Ishikawa (cell line): ENCODE measurements around the gene TRAK1.

Experiments
- CEBPB ChIP-seq: IDR thresholded peaks from 2 replicates; pipeline ENCODE4 v1.6.1; 2012
- CREB1 ChIP-seq: IDR thresholded peaks from 2 replicates; pipeline ENCODE4 v1.6.1; 2012; ENCODE audit warnings: low read depth
- EGR1 ChIP-seq: IDR thresholded peaks from 2 replicates; pipeline ENCODE4 v1.6.1; 2012
- EP300 ChIP-seq: IDR thresholded peaks from 2 replicates; pipeline ENCODE4 v1.6.1; 2012; ENCODE audit warnings: borderline replicate concordance
- FOXM1 ChIP-seq: IDR thresholded peaks from 2 replicates; pipeline ENCODE4 v1.6.1; 2012; ENCODE audit warnings: low read depth, borderline replicate concordance
- REST ChIP-seq: IDR thresholded peaks from 2 replicates; pipeline ENCODE4 v1.6.1; 2012; ENCODE audit warnings: low read depth, mild to moderate bottlenecking
- TAF1 ChIP-seq: IDR thresholded peaks from 2 replicates; pipeline ENCODE4 v1.6.1; 2012; ENCODE audit warnings: low read depth, mild to moderate bottlenecking
- TEAD4 ChIP-seq: IDR thresholded peaks from 2 replicates; pipeline ENCODE4 v1.6.1; 2012
- TF ChIP-seq, protein P1 (sequence below): IDR thresholded peaks from 2 replicates; pipeline ENCODE4 v1.6.1; 2012
- TF ChIP-seq, protein P2 (sequence below): IDR thresholded peaks from 2 replicates; pipeline ENCODE4 v1.6.1; 2012

GRCh38 chr3:42070089-42070488 is 21.1 kb upstream of the TRAK1 start:
- no peak for TF ChIP-seq TEAD4
- no peak for TF ChIP-seq CREB1
- TF ChIP-seq CEBPB: no peak
- TF ChIP-seq REST: no peak
- TF ChIP-seq EP300: no peak
- no peak for TF ChIP-seq TAF1
- no peak for TF ChIP-seq FOXM1
- TF ChIP-seq EGR1: no peak
- TF ChIP-seq, protein P1, sequence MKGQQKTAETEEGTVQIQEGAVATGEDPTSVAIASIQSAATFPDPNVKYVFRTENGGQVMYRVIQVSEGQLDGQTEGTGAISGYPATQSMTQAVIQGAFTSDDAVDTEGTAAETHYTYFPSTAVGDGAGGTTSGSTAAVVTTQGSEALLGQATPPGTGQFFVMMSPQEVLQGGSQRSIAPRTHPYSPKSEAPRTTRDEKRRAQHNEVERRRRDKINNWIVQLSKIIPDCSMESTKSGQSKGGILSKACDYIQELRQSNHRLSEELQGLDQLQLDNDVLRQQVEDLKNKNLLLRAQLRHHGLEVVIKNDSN: no peak
- TF ChIP-seq, protein P2, sequence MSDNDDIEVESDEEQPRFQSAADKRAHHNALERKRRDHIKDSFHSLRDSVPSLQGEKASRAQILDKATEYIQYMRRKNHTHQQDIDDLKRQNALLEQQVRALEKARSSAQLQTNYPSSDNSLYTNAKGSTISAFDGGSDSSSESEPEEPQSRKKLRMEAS: no peak
